HepG2 (cell line): ENCODE data around the gene STK4. TPM values are rescaled to one million over a fixed set of nuclear protein-coding genes. Genes with fewer than 3 reads are reported as not detected.

Source experiments
- ATAC-seq: fragments of 200-7000 bp; cut with Tn5 transposase; 3 replicates; pipeline ENCODE4 v1.9.1; 2020; ENCODE audit warnings: mild to moderate bottlenecking, moderate library complexity
- BruUV-seq: library from RNA; stranded (reverse); fragments of 400-500 nt; replicated peaks from 2 replicates; lab custom pipeline; 2021; lab: Mats Ljungman, UMichigan
- CTCF ChIA-PET: fragments of 300-600 bp; formaldehyde crosslinking; extraction: SDS; loops from one replicate; lab custom pipeline; 2021; ENCODE audit warnings: low total read pairs, inconsistent platforms, low intra/inter-chr PET ratio; lab: Yijun Ruan, JAX
- POLR2A ChIA-PET: fragments of 350-600 bp; sonication (Branson Sonifier 250); formaldehyde crosslinking; loops from one replicate; lab custom pipeline; 2020; ENCODE audit warnings: antibody characterized with exemption, inconsistent platforms; lab: Yijun Ruan, JAX
- DNase-seq: peaks from one replicate; pipeline ENCODE4 v3.0.0-alpha.2; 2015; ENCODE audit warnings: low spot score
- FAIRE-seq: peaks from 3 replicates; lab custom pipeline; 2011; peaks lifted over from hg19 to GRCh38; lab: Jason Lieb, UNC
- H2AFZ ChIP-seq: one replicate; pipeline ENCODE4 v1.6.1; 2011; ENCODE audit warnings: low read length, inconsistent platforms
- H3K27ac ChIP-seq: fragments of 300-600 bp; 3 replicates; pipeline ENCODE4 v1.8.0; 2011; ENCODE audit warnings: mixed run types, mild to moderate bottlenecking, mixed read lengths, low read length, inconsistent platforms; ENCODE audit not compliant: insufficient read depth; ENCODE audit errors: extremely low read length
- H3K27me3 ChIP-seq, 2 experiments: fragments of 200-600 bp in 1 of 2; 2 replicates in 1 of 2; 3 replicates in 1 of 2; pipeline versions ENCODE4 v1.6.0 to v1.8.0; 2011; ENCODE audit warnings: low read length in 2 of 2, mild to moderate bottlenecking in 2 of 2, moderate library complexity in 2 of 2, inconsistent platforms in 1 of 2; ENCODE audit not compliant: insufficient read depth in 2 of 2, control insufficient read depth in 1 of 2
- H3K36me3 ChIP-seq, 2 experiments: fragments of 200-600 bp in 1 of 2; replicated peaks in 1 of 2; 2 replicates in 1 of 2; 3 replicates in 1 of 2; pipeline versions ENCODE4 v1.5.1 to v1.8.0; 2011; ENCODE audit warnings: low read length in 2 of 2, inconsistent platforms in 1 of 2; ENCODE audit not compliant: insufficient read depth in 2 of 2, control insufficient read depth in 1 of 2
- H3K4me1 ChIP-seq: 2 replicates; pipeline ENCODE4 v1.5.1; 2012; ENCODE audit warnings: low read length, inconsistent platforms; ENCODE audit not compliant: insufficient read depth
- H3K4me2 ChIP-seq: 2 replicates; pipeline ENCODE4 v1.6.0; 2011; ENCODE audit warnings: low read depth, low read length, inconsistent platforms
- H3K4me3 ChIP-seq, 3 experiments: fragments of 200-600 bp in 1 of 3; sonication (generic), shearing (Covaris generic) in 1 of 3; replicated peaks in 1 of 3; 2 replicates each; pipeline ENCODE4 v1.5.1; 2011 to 2016; ENCODE audit warnings: low read length in 3 of 3, inconsistent platforms in 2 of 3, low read depth in 2 of 3, mild to moderate bottlenecking in 2 of 3, control low read depth in 1 of 3, mixed read lengths in 1 of 3; ENCODE audit not compliant: insufficient read depth in 1 of 3
- H3K79me2 ChIP-seq: one replicate; pipeline ENCODE4 v1.6.1; 2011; ENCODE audit warnings: low read length, inconsistent platforms; ENCODE audit not compliant: insufficient read depth
- H3K9ac ChIP-seq: 2 replicates; pipeline ENCODE4 v1.6.0; 2011; ENCODE audit warnings: mild to moderate bottlenecking, low read depth, low read length, inconsistent platforms; ENCODE audit not compliant: insufficient read depth
- H3K9me3 ChIP-seq: 2 replicates; pipeline ENCODE4 v1.5.1; 2012; ENCODE audit warnings: mild to moderate bottlenecking, low read length
- H4K20me1 ChIP-seq: 2 replicates; pipeline ENCODE4 v1.6.0; 2011; ENCODE audit warnings: inconsistent platforms, mild to moderate bottlenecking, low read length, moderate library complexity; ENCODE audit not compliant: insufficient read depth
- CBX5 ChIP-seq: sonication (generic); formaldehyde crosslinking; IDR thresholded peaks from 2 replicates; pipeline ENCODE4 v1.4.0; 2020; ENCODE audit warnings: missing genetic modification reagents, borderline replicate concordance
- REST ChIP-seq, 2 experiments: IDR thresholded peaks; 2 replicates each; pipeline ENCODE4 v1.6.1; 2011 to 2012; ENCODE audit warnings: low read length in 2 of 2, borderline replicate concordance in 1 of 2, low read depth in 1 of 2, mild to moderate bottlenecking in 1 of 2, moderate library complexity in 1 of 2
- WGBS: methylation state at CpG from one replicate; pipeline ENCODE4 v1.1.6; 2017; ENCODE audit warnings: low lambda C conversion rate; 5-methylcytosine and 5-hydroxymethylcytosine counted together
- in situ Hi-C: cut with HindIII; loops from 2 replicates; pipeline ENCODE4 v1.10.0; 2017; ENCODE audit warnings: low pct_unique_long_range_greater_than_20kb; ENCODE audit not compliant: extremely low pct_ligation_motif_present
- intact Hi-C: fragments of 100-400 bp; cut with micrococcal nuclease; formaldehyde crosslinking; loops from one replicate; pipeline ENCODE4 v1.10.0; 2022; ENCODE audit not compliant: unreplicated experiment
- polyA plus RNA-seq, 8 experiments: library from polyadenylated mRNA; depleted of rRNA in 3 of 8; stranded (reverse) in 7 of 8; unstranded in 1 of 8; fragments of >200 nt; fragmentation: Illumina TruSeq in 4 of 8; extraction: Trizol in 4 of 8; gene quantifications; 2 replicates each; pipeline versions ENCODE4 v1.2.1 to v1.2.3, GENCODE V29; 2011 to 2016; ENCODE audit warnings: low read depth in 4 of 8, missing spikeins in 1 of 8, mixed read lengths in 1 of 8; ENCODE audit not compliant: insufficient read depth in 1 of 8
- total RNA-seq, 5 experiments: library from RNA; depleted of rRNA; stranded (reverse); fragments of >200 nt; fragmentation: Illumina TruSeq; extraction: Trizol; gene quantifications; 2 replicates each; pipeline ENCODE4 v1.2.3, GENCODE V29; 2016; ENCODE audit warnings: low read depth in 1 of 5

The STK4 gene
- total and polyA plus RNA-seq, 2 of the 13 experiments (the other 11 are each of a cell fraction or from before 2014, with no cell fraction given), result 25.6 to 38.3 TPM

GRCh38 chr20:45019762-45020123 lies 53.4 kb downstream of the STK4 start:
- 93% methylated on average over 1 of the region's 1 CpG for WGBS
- in situ Hi-C loops (loop anchor here (10.0 kb wide), 1 partner anchor 275 kb away; no protein-coding TSS in a partner anchor), intact Hi-C loops (no loop called here)
- ATAC-seq (no peak), FAIRE-seq (no peak), DNase-seq (no peak)
- H3K4me3 ChIP-seq, result no peak overlapping the region
- POLR2A ChIA-PET, result interaction anchor here (0.6 to 1.2 kb wide), 2 partner anchors 12 to 87 kb away, joined by 3 read pairs; no protein-coding TSS in a partner anchor
- no peaks in the 10 kb centered on the region for H3K27me3 ChIP-seq
- peaks cover 7% of the 10 kb centered on the region; the same call in 1 of the 2 replicates for H3K4me1 ChIP-seq
- H3K4me2 ChIP-seq, result no peak overlapping the region
- no peak overlapping the region for H3K9ac ChIP-seq
- no peak overlapping the region for H3K27ac ChIP-seq
- CTCF ChIA-PET, result no interaction called here
- no TSS peak for BruUV-seq
- H3K36me3 ChIP-seq, result peaks cover 1 to 43% of the 10 kb centered on the region in 2 experiments; a peak in 4 of 5 replicates
- TF ChIP-seq REST (IDR thresholded peaks at IDR 0.05; ENCODE audit: borderline replicate concordance in 1 of 2, low read depth in 1 of 2, low read length in 2 of 2) (peak in 1 of 2 experiments; percentile 27; a peak in 1 of 4 replicates), CBX5 (CRISPR knock-in tag) (no peak)
- TF ChIP-seq, all 625 proteins: peak for 1
- Histone ChIP-seq H4K20me1 (no peaks in the 10 kb centered on the region), H3K79me2 (no peaks in the 10 kb centered on the region), H3K9me3 (no peaks in the 10 kb centered on the region), H2AFZ (no peak overlapping the region)
